ENCODE measurements around the gene ENPP6. TPM values are rescaled to one million over a fixed set of nuclear protein-coding genes. Genes with fewer than 3 reads are reported as not detected.

Gene ENPP6
- polyA plus RNA-seq, 1 of the 3 experiments (the other 2 are of a cell fraction), result not detected

DNA sequence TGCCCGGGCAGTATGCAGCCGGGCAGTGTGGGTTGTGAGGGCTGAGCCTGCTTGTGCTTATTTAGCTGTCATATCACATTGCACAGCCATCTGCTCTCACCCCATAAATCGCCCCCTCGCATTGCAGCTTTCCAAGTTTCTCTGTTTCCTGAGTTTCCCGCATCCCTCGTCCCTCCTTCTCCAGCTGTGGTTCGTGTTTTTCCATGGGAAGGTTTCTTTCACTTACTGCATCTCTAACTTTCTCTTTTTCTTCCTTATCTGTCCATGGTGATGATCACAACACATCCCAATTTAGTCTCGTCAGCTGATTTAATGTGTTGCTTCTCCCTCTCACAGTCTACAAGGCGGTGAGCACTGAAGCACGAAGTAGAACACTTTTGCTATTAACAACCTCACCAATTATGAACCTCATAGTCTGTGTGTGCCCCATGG is 118.1 kb downstream of the ENPP6 start:
- H3F3A ChIP-seq (replicated peaks; ENCODE audit: insufficient read depth), result no peaks in the 10 kb centered on the region
- TF ChIP-seq RAD21 (IDR thresholded peaks at IDR 0.05; ENCODE audit: low read length) (no peak), MEF2A (IDR thresholded peaks at IDR 0.05; ENCODE audit: borderline replicate concordance, low read depth) (no peak), TAF1 (IDR thresholded peaks at IDR 0.05; ENCODE audit: borderline replicate concordance, low read depth, low read length) (no peak), GATA2 (CRISPR knock-in tag; IDR thresholded peaks at IDR 0.05) (no peak), POLR2AphosphoS5 (IDR thresholded peaks at IDR 0.05; ENCODE audit: low read depth, low read length) (no peak), EZH2phosphoT487 (IDR thresholded peaks at IDR 0.05; ENCODE audit: borderline replicate concordance, low read depth) (no peak), MXI1 (IDR thresholded peaks at IDR 0.05; ENCODE audit: low read depth, low read length) (no peak), FOXJ3 (CRISPR knock-in tag; IDR thresholded peaks at IDR 0.05) (no peak)
- TF ChIP-seq, protein P1, sequence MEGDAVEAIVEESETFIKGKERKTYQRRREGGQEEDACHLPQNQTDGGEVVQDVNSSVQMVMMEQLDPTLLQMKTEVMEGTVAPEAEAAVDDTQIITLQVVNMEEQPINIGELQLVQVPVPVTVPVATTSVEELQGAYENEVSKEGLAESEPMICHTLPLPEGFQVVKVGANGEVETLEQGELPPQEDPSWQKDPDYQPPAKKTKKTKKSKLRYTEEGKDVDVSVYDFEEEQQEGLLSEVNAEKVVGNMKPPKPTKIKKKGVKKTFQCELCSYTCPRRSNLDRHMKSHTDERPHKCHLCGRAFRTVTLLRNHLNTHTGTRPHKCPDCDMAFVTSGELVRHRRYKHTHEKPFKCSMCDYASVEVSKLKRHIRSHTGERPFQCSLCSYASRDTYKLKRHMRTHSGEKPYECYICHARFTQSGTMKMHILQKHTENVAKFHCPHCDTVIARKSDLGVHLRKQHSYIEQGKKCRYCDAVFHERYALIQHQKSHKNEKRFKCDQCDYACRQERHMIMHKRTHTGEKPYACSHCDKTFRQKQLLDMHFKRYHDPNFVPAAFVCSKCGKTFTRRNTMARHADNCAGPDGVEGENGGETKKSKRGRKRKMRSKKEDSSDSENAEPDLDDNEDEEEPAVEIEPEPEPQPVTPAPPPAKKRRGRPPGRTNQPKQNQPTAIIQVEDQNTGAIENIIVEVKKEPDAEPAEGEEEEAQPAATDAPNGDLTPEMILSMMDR (IDR thresholded peaks at IDR 0.05), result no peak
- H3K9me2 ChIP-seq, result no peaks in the 10 kb centered on the region
- H3K27me3 ChIP-seq (ENCODE audit: insufficient read depth), result no peaks in the 10 kb centered on the region
- no peaks in the 10 kb centered on the region for H3K36me3 ChIP-seq (replicated peaks in 1 of 2; ENCODE audit: control insufficient read depth in 1 of 2, insufficient read depth in 2 of 2, low read length in 1 of 2)
- H4K20me1 ChIP-seq (ENCODE audit: insufficient read depth), result no peaks in the 10 kb centered on the region
- no peak overlapping the region for H3K9ac ChIP-seq
- peak; percentile 43 for DNase-seq
- ChIA-PET POLR2A (interaction anchor here (0.6 to 3.7 kb wide), 6 partner anchors 90 to 259 kb away, joined by 3 to 19 read pairs (median 3); partner anchors contain the start of gene STOX2), CTCF (interaction anchor here (0.5 to 10.9 kb wide), 83 partner anchors 8 to 669 kb away, joined by 3 to 158 read pairs (median 5); partner anchors contain the start of genes PRIMPOL and STOX2)
- no peaks in the 10 kb centered on the region for H3K9me3 ChIP-seq
- no peak overlapping the region for H3K4me2 ChIP-seq
- H3K4me3 ChIP-seq (ENCODE audit: low read depth in 2 of 2, low read length in 1 of 2), result no peak overlapping the region
- H3K27ac ChIP-seq (ENCODE audit: low read depth in 2 of 2, low read length in 1 of 2), result peak overlapping the region in 1 of 2 experiments; percentile 54; a peak in 2 of 4 replicates
- WGBS (ENCODE audit: low lambda C conversion rate), result 65% methylated on average over 10 of the region's 10 CpGs
- H2AFZ ChIP-seq (ENCODE audit: low read depth), result no peak overlapping the region
- H3K4me1 ChIP-seq (ENCODE audit: control insufficient read depth in 1 of 2, insufficient read depth in 2 of 2, low read depth in 1 of 2, low read length in 1 of 2), result peaks cover 0 to 65% of the 10 kb centered on the region in 2 experiments; a peak in 2 of 4 replicates
- H3K79me2 ChIP-seq (ENCODE audit: insufficient read depth), result no peaks in the 10 kb centered on the region

DNA sequence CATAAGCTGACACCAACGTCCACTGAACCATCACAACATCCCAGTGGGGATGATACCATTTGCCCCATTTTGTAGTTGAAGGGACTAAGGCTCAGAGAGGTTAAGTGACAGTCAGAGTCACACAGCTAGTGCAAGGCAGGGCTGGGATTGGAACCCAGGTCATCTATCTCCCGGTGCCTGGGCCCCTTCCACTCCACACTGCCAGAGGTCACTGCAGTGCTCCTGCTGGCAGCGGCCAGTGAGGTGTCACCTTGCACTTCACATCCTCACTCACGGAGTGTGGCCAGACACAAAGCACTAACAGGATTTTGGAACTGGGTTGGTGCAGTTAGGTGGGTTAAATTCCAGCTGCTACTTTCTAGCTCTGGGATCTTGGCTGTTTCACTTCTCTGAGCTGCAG is 118.7 kb downstream of the ENPP6 start:
- POLR2A ChIA-PET, result interaction anchor here (0.7 to 3.7 kb wide), 2 partner anchors 169 to 193 kb away, joined by 3 to 19 read pairs; partner anchors contain the start of gene STOX2
- H3K4me1 ChIP-seq (ENCODE audit: control insufficient read depth in 1 of 2, insufficient read depth in 2 of 2, low read depth in 1 of 2, low read length in 1 of 2), result peaks cover 0 to 64% of the 10 kb centered on the region in 2 experiments; a peak in 2 of 4 replicates
- H3K9me2 ChIP-seq, result no peaks in the 10 kb centered on the region
- CTCF ChIA-PET, result interaction anchor here (0.9 to 10.9 kb wide), 21 partner anchors 8 to 425 kb away, joined by 3 to 158 read pairs (median 8); partner anchors contain the start of gene STOX2
- DNase-seq, result no peak
- H3K27ac ChIP-seq (ENCODE audit: low read depth in 2 of 2, low read length in 1 of 2), result peak overlapping the region in 1 of 2 experiments; percentile 4; a peak in 1 of 4 replicates
- TF ChIP-seq TEAD4 (IDR thresholded peaks at IDR 0.05; ENCODE audit: borderline replicate concordance, insufficient read depth), result no peak
- no peaks in the 10 kb centered on the region for H3K27me3 ChIP-seq (ENCODE audit: insufficient read depth)
- H3K4me3 ChIP-seq (ENCODE audit: low read depth in 2 of 2, low read length in 1 of 2), result no peak overlapping the region
- 43% methylated on average over 2 of the region's 4 CpGs for WGBS (ENCODE audit: low lambda C conversion rate)
- H3F3A ChIP-seq (replicated peaks; ENCODE audit: insufficient read depth), result no peaks in the 10 kb centered on the region
- no peak overlapping the region for H3K9ac ChIP-seq
- no peak overlapping the region for H3K4me2 ChIP-seq
- no peaks in the 10 kb centered on the region for H3K36me3 ChIP-seq (replicated peaks in 1 of 2; ENCODE audit: control insufficient read depth in 1 of 2, insufficient read depth in 2 of 2, low read length in 1 of 2)
- H3K9me3 ChIP-seq, result no peaks in the 10 kb centered on the region
- no peak overlapping the region for H2AFZ ChIP-seq (ENCODE audit: low read depth)
- H3K79me2 ChIP-seq (ENCODE audit: insufficient read depth), result no peaks in the 10 kb centered on the region
- H4K20me1 ChIP-seq (ENCODE audit: insufficient read depth), result no peaks in the 10 kb centered on the region

All from SK-N-SH (cell line).